ENCODE data around the gene TOMM20L. TPM values are rescaled to one million over a fixed set of nuclear protein-coding genes. Genes with fewer than 3 reads are reported as not detected.

The TOMM20L gene
- total RNA-seq, 2 donors from 2014 or later: 4.0 TPM; not detected in 1

GRCh38 chr14:58426670-58427280, 31.0 kb downstream of the TOMM20L start:
- Histone ChIP-seq H3K9me3 (no peaks in the 10 kb centered on the region), H3K36me3 (no peaks in the 10 kb centered on the region), H3K27me3 (replicated peaks; ENCODE audit: insufficient read depth) (no peaks in the 10 kb centered on the region), H3K4me1 (replicated peaks) (no peaks in the 10 kb centered on the region), H3K4me3 (peak overlapping the region; percentile 59 to 86), H3K27ac (peak overlapping the region; percentile 87 to 90)
- intact Hi-C loops (cut with DNase I): no loop called here
- no peak for TF ChIP-seq POLR2AphosphoS5 (IDR thresholded peaks at IDR 0.05)
- TF ChIP-seq POLR2A (IDR thresholded peaks at IDR 0.05): no peak
- TF ChIP-seq CTCF (IDR thresholded peaks at IDR 0.05): no peak
- WGBS: under 1% methylated on average over 35 of the region's 35 CpGs
- peak; percentile 34 for DNase-seq (ENCODE audit: low spot score)

GRCh38 chr14:58427281-58428117, 31.8 kb downstream of the TOMM20L start, which contains the start of the genes KIAA0586 and TIMM9:
KIAA0586 (plus strand) TSS chr14:58427719; CDS start chr14:58428265, 546 bp downstream.
TIMM9 (minus strand) TSS chr14:58427531; CDS start chr14:58411945, 15,586 bp downstream.
- no peaks in the 10 kb centered on the region for H3K9me3 ChIP-seq
- DNase-seq (ENCODE audit: low spot score): peak; percentile 92
- intact Hi-C loops (cut with DNase I): no loop called here
- H3K4me1 ChIP-seq (replicated peaks): no peaks in the 10 kb centered on the region
- H3K36me3 ChIP-seq: no peaks in the 10 kb centered on the region
- H3K27ac ChIP-seq: peak within 1 kb of the TSS; percentile 87 to 90
- no peaks in the 10 kb centered on the region for H3K27me3 ChIP-seq (replicated peaks; ENCODE audit: insufficient read depth)
- TF ChIP-seq CTCF (IDR thresholded peaks at IDR 0.05) (no peak), POLR2AphosphoS5 (IDR thresholded peaks at IDR 0.05) (peak; percentile 96), POLR2A (IDR thresholded peaks at IDR 0.05) (peak; percentile 73)
- H3K4me3 ChIP-seq: peak within 1 kb of the TSS; percentile 59 to 86
- WGBS: under 1% methylated on average over 33 of the region's 33 CpGs

GRCh38 chr14:58428118-58428683, 32.5 kb downstream of the TOMM20L start:
- Histone ChIP-seq H3K9me3 (no peaks in the 10 kb centered on the region), H3K27ac (peak overlapping the region; percentile 87 to 90), H3K36me3 (no peaks in the 10 kb centered on the region), H3K4me3 (peak overlapping the region; percentile 59 to 86), H3K4me1 (replicated peaks) (no peaks in the 10 kb centered on the region), H3K27me3 (replicated peaks; ENCODE audit: insufficient read depth) (no peaks in the 10 kb centered on the region)
- TF ChIP-seq POLR2AphosphoS5 (IDR thresholded peaks at IDR 0.05) (peak; percentile 53), POLR2A (IDR thresholded peaks at IDR 0.05) (no peak), CTCF (IDR thresholded peaks at IDR 0.05) (no peak)
- DNase-seq (ENCODE audit: low spot score): no peak
- WGBS: 0% methylated on average over 10 of the region's 10 CpGs
- intact Hi-C loops (cut with DNase I): no loop called here

GRCh38 chr14:58430156-58430555, 34.4 kb downstream of the TOMM20L start:
- WGBS: 76% methylated on average over 1 of the region's 1 CpG

More at GRCh38 chr14:58430156-58430555, 34.4 kb downstream of the TOMM20L start:
- no peak for DNase-seq (ENCODE audit: low spot score)
- H3K9me3 ChIP-seq: no peaks in the 10 kb centered on the region
- no peaks in the 10 kb centered on the region for H3K4me1 ChIP-seq (replicated peaks)
- H3K27ac ChIP-seq: no peak overlapping the region
- TF ChIP-seq CTCF (IDR thresholded peaks at IDR 0.05) (no peak), POLR2AphosphoS5 (IDR thresholded peaks at IDR 0.05) (no peak), POLR2A (IDR thresholded peaks at IDR 0.05) (no peak)
- H3K36me3 ChIP-seq: no peaks in the 10 kb centered on the region
- intact Hi-C loops (cut with DNase I): no loop called here
- H3K4me3 ChIP-seq: no peak overlapping the region
- H3K27me3 ChIP-seq (replicated peaks; ENCODE audit: insufficient read depth): no peaks in the 10 kb centered on the region
